IMR-90 (cell line): ENCODE measurements around the gene DENND1A.

Experiments
- BHLHE40 ChIP-seq: fragments of 150-350 bp; IDR thresholded peaks from 2 replicates; pipeline ENCODE4 v1.6.1; 2016; ENCODE audit warnings: mild to moderate bottlenecking, low read depth, low read length
- CEBPB ChIP-seq: IDR thresholded peaks from 2 replicates; pipeline ENCODE4 v1.6.1; 2012; ENCODE audit warnings: low read depth, low read length, improper control_type of control experiment
- MAFK ChIP-seq: IDR thresholded peaks from 2 replicates; pipeline ENCODE4 v1.6.1; 2012; ENCODE audit warnings: low read depth, low read length, improper control_type of control experiment
- MXI1 ChIP-seq: IDR thresholded peaks from 2 replicates; pipeline ENCODE4 v1.6.1; 2012; ENCODE audit warnings: low read depth, mild to moderate bottlenecking, low read length, moderate library complexity, borderline replicate concordance
- NFE2L2 ChIP-seq: fragments of 150-350 bp; IDR thresholded peaks from 2 replicates; pipeline ENCODE4 v1.6.1; 2016; ENCODE audit warnings: low read depth, mild to moderate bottlenecking, low read length
- POLR2A ChIP-seq: IDR thresholded peaks from 2 replicates; pipeline ENCODE4 v1.6.1; 2012; ENCODE audit warnings: mild to moderate bottlenecking, low read depth, low read length
- RAD21 ChIP-seq: IDR thresholded peaks from 2 replicates; pipeline ENCODE4 v1.6.1; 2012; ENCODE audit warnings: low read length, improper control_type of control experiment
- RCOR1 ChIP-seq: IDR thresholded peaks from 2 replicates; pipeline ENCODE4 v1.6.1; 2012; ENCODE audit warnings: mild to moderate bottlenecking, low read length, improper control_type of control experiment; ENCODE audit not compliant: insufficient replicate concordance
- SMC3 ChIP-seq: fragments of 150-350 bp; IDR thresholded peaks from 2 replicates; pipeline ENCODE4 v1.6.1; 2016; ENCODE audit warnings: low read depth, mild to moderate bottlenecking, antibody characterized with exemption, low read length, moderate library complexity
- TF ChIP-seq, protein P1 (sequence below): conservative IDR thresholded peaks from 2 replicates; pipeline ENCODE4 v1.5.1; 2012; ENCODE audit warnings: mild to moderate bottlenecking, low read depth, low read length, improper control_type of control experiment

GRCh38 chr9:123370108-123370507 is 559.8 kb downstream of the DENND1A start:
- TF ChIP-seq, protein P1, sequence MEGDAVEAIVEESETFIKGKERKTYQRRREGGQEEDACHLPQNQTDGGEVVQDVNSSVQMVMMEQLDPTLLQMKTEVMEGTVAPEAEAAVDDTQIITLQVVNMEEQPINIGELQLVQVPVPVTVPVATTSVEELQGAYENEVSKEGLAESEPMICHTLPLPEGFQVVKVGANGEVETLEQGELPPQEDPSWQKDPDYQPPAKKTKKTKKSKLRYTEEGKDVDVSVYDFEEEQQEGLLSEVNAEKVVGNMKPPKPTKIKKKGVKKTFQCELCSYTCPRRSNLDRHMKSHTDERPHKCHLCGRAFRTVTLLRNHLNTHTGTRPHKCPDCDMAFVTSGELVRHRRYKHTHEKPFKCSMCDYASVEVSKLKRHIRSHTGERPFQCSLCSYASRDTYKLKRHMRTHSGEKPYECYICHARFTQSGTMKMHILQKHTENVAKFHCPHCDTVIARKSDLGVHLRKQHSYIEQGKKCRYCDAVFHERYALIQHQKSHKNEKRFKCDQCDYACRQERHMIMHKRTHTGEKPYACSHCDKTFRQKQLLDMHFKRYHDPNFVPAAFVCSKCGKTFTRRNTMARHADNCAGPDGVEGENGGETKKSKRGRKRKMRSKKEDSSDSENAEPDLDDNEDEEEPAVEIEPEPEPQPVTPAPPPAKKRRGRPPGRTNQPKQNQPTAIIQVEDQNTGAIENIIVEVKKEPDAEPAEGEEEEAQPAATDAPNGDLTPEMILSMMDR = no peak
- TF ChIP-seq MAFK (no peak), MXI1 (no peak), POLR2A (no peak), RAD21 (no peak), SMC3 (no peak), RCOR1 (no peak), BHLHE40 (no peak), CEBPB (no peak), NFE2L2 (no peak)
